Activated naive CD8-positive, alpha-beta T cell (primary cell): ENCODE measurements around the gene STK17A.

Source experiments
- H3K27ac Mint-ChIP-seq: one replicate; pipeline ENCODE4 v1.8.0; 2021; ENCODE audit warnings: mixed read lengths
- H3K27me3 Mint-ChIP-seq: one replicate; pipeline ENCODE4 v1.8.0; 2021; ENCODE audit warnings: mixed read lengths
- H3K36me3 Mint-ChIP-seq: one replicate; pipeline ENCODE4 v1.8.0; 2021; ENCODE audit warnings: mixed read lengths
- H3K4me1 Mint-ChIP-seq: one replicate; pipeline ENCODE4 v1.8.0; 2021; ENCODE audit warnings: low read depth, mixed read lengths
- H3K4me3 Mint-ChIP-seq: one replicate; pipeline ENCODE4 v1.8.0; 2021; ENCODE audit warnings: mild to moderate bottlenecking, mixed read lengths
- H3K9me3 Mint-ChIP-seq: one replicate; pipeline ENCODE4 v1.8.0; 2021; ENCODE audit warnings: low read depth, mixed read lengths

STK17A gene

GRCh38 chr7:43582503-43583423, at the start of gene STK17A:
Gene STK17A (plus strand): TSS chr7:43583108. CDS start chr7:43583244, 136 bp downstream.
- H3K4me1 Mint-ChIP-seq, result peaks cover 32% of the 10 kb centered on the region
- H3K27me3 Mint-ChIP-seq, result no peaks in the 10 kb centered on the region
- H3K36me3 Mint-ChIP-seq, result no peaks in the 10 kb centered on the region
- H3K9me3 Mint-ChIP-seq, result no peaks in the 10 kb centered on the region
- peak within 1 kb of the TSS; percentile 97 for H3K27ac Mint-ChIP-seq
- peak within 1 kb of the TSS; percentile 97 for H3K4me3 Mint-ChIP-seq

GRCh38 chr7:43533801-43534479, 49.0 kb upstream of the STK17A start:
- Mint-ChIP-seq H3K27me3 (no peaks in the 10 kb centered on the region), H3K27ac (no peak overlapping the region), H3K4me3 (no peak overlapping the region), H3K36me3 (no peaks in the 10 kb centered on the region), H3K4me1 (no peaks in the 10 kb centered on the region), H3K9me3 (no peaks in the 10 kb centered on the region)

GRCh38 chr7:43535031-43535451, 47.9 kb upstream of the STK17A start:
- Mint-ChIP-seq H3K27me3 (no peaks in the 10 kb centered on the region), H3K4me3 (no peak overlapping the region), H3K4me1 (no peaks in the 10 kb centered on the region), H3K36me3 (no peaks in the 10 kb centered on the region), H3K9me3 (no peaks in the 10 kb centered on the region), H3K27ac (no peak overlapping the region)

- Mint-ChIP-seq H3K27ac (no peak overlapping the region), H3K36me3 (no peaks in the 10 kb centered on the region), H3K4me1 (no peaks in the 10 kb centered on the region), H3K27me3 (no peaks in the 10 kb centered on the region), H3K9me3 (no peaks in the 10 kb centered on the region), H3K4me3 (no peak overlapping the region)
Measured at GRCh38 chr7:43535810-43536585, 46.9 kb upstream of the STK17A start.

GRCh38 chr7:43536773-43537172, 46.1 kb upstream of the STK17A start:
- Mint-ChIP-seq H3K27ac (no peak overlapping the region), H3K4me1 (no peaks in the 10 kb centered on the region), H3K9me3 (no peaks in the 10 kb centered on the region)

GRCh38 chr7:43537765-43538403, 45.0 kb upstream of the STK17A start:
- Mint-ChIP-seq H3K4me3 (no peak overlapping the region), H3K4me1 (no peaks in the 10 kb centered on the region), H3K27ac (no peak overlapping the region), H3K27me3 (peaks cover 3% of the 10 kb centered on the region), H3K36me3 (no peaks in the 10 kb centered on the region), H3K9me3 (no peaks in the 10 kb centered on the region)

More at GRCh38 chr7:43536773-43537172, 46.1 kb upstream of the STK17A start:
- Mint-ChIP-seq H3K27me3 (no peaks in the 10 kb centered on the region), H3K4me3 (no peak overlapping the region), H3K36me3 (no peaks in the 10 kb centered on the region)

- H3K9me3 Mint-ChIP-seq, result no peaks in the 10 kb centered on the region
- H3K4me3 Mint-ChIP-seq, result no peak overlapping the region
- no peak overlapping the region for H3K27ac Mint-ChIP-seq
- peaks cover 5% of the 10 kb centered on the region for H3K27me3 Mint-ChIP-seq
- no peaks in the 10 kb centered on the region for H3K4me1 Mint-ChIP-seq
- H3K36me3 Mint-ChIP-seq, result no peaks in the 10 kb centered on the region
Measured at GRCh38 chr7:43538404-43538771, 44.5 kb upstream of the STK17A start.

- Mint-ChIP-seq H3K27me3 (peaks cover 5% of the 10 kb centered on the region), H3K9me3 (no peaks in the 10 kb centered on the region), H3K4me1 (no peaks in the 10 kb centered on the region), H3K27ac (no peak overlapping the region), H3K4me3 (no peak overlapping the region), H3K36me3 (no peaks in the 10 kb centered on the region)
Measured at GRCh38 chr7:43540471-43540870, 42.4 kb upstream of the STK17A start.

GRCh38 chr7:43542716-43543115, 40.2 kb upstream of the STK17A start:
- Mint-ChIP-seq H3K4me1 (no peaks in the 10 kb centered on the region), H3K9me3 (peaks cover 3% of the 10 kb centered on the region), H3K27me3 (peaks cover 5% of the 10 kb centered on the region), H3K27ac (no peak overlapping the region), H3K4me3 (no peak overlapping the region), H3K36me3 (no peaks in the 10 kb centered on the region)

- no peaks in the 10 kb centered on the region for H3K36me3 Mint-ChIP-seq
- no peak overlapping the region for H3K4me3 Mint-ChIP-seq
- no peaks in the 10 kb centered on the region for H3K4me1 Mint-ChIP-seq
- peaks cover 3% of the 10 kb centered on the region for H3K9me3 Mint-ChIP-seq
- peaks cover 5% of the 10 kb centered on the region for H3K27me3 Mint-ChIP-seq
- H3K27ac Mint-ChIP-seq, result no peak overlapping the region
Measured at GRCh38 chr7:43546231-43546630, 36.7 kb upstream of the STK17A start.

GRCh38 chr7:43550427-43550826, 32.5 kb upstream of the STK17A start:
- Mint-ChIP-seq H3K36me3 (no peaks in the 10 kb centered on the region), H3K4me1 (peaks cover 27% of the 10 kb centered on the region), H3K27ac (no peak overlapping the region), H3K4me3 (no peak overlapping the region), H3K27me3 (no peaks in the 10 kb centered on the region), H3K9me3 (peaks cover 3% of the 10 kb centered on the region)

GRCh38 chr7:43552122-43552521, 30.8 kb upstream of the STK17A start:
- H3K36me3 Mint-ChIP-seq, result no peaks in the 10 kb centered on the region
- H3K4me1 Mint-ChIP-seq, result peaks cover 29% of the 10 kb centered on the region
- H3K4me3 Mint-ChIP-seq, result no peak overlapping the region
- H3K27me3 Mint-ChIP-seq, result no peaks in the 10 kb centered on the region
- no peaks in the 10 kb centered on the region for H3K9me3 Mint-ChIP-seq
- H3K27ac Mint-ChIP-seq, result no peak overlapping the region

GRCh38 chr7:43553999-43554398, 28.9 kb upstream of the STK17A start:
- Mint-ChIP-seq H3K4me3 (no peak overlapping the region), H3K27ac (peak overlapping the region; percentile 42), H3K36me3 (no peaks in the 10 kb centered on the region), H3K4me1 (peaks cover 29% of the 10 kb centered on the region), H3K9me3 (no peaks in the 10 kb centered on the region), H3K27me3 (no peaks in the 10 kb centered on the region)

- Mint-ChIP-seq H3K27me3 (no peaks in the 10 kb centered on the region), H3K36me3 (no peaks in the 10 kb centered on the region), H3K9me3 (no peaks in the 10 kb centered on the region), H3K4me3 (peak overlapping the region; percentile 48), H3K4me1 (peaks cover 29% of the 10 kb centered on the region), H3K27ac (no peak overlapping the region)
Measured at GRCh38 chr7:43554423-43554822, 28.5 kb upstream of the STK17A start.
